Measurements from ENCODE around the gene ARHGAP44.

- TF ChIP-seq POLR2A (IDR thresholded peaks at IDR 0.05; ENCODE audit: low read depth, low read length) (no peak), POLR2AphosphoS5 (IDR thresholded peaks at IDR 0.05; ENCODE audit: low read depth, low read length) (no peak)
Observed at GRCh38 chr17:12789481-12790248, at the start of gene ARHGAP44.

Data from GM12891 (cell line).